HepG2 (cell line): ENCODE data around the gene CMTM5. TPM values are rescaled to one million over a fixed set of nuclear protein-coding genes. Genes with fewer than 3 reads are reported as not detected.
A peak's percentile ranks its signal among the peaks of the same experiment; 100 is the strongest.

ENCODE experiments used
- CEBPB ChIP-seq: IDR thresholded peaks from 2 replicates; pipeline ENCODE4 v1.6.1; 2011; ENCODE audit warnings: low read depth, low read length, improper control_type of control experiment, borderline replicate concordance
- DZIP1 ChIP-seq: sonication (generic); formaldehyde crosslinking; IDR thresholded peaks from 2 replicates; pipeline ENCODE4 v1.5.0; 2020; ENCODE audit warnings: mild to moderate bottlenecking, missing genetic modification reagents
- ETV6 ChIP-seq: sonication (generic); formaldehyde crosslinking; conservative IDR thresholded peaks from 2 replicates; pipeline ENCODE4 v1.4.0; 2020; ENCODE audit warnings: missing genetic modification reagents
- FIP1L1 ChIP-seq: fragments of 200-400 bp; formaldehyde crosslinking; IDR thresholded peaks from 2 replicates; pipeline ENCODE4 v1.6.1; 2018; ENCODE audit warnings: low read depth, mild to moderate bottlenecking, low read length, moderate library complexity, borderline replicate concordance; ENCODE audit not compliant: insufficient read depth
- HIVEP1 ChIP-seq: sonication (generic); formaldehyde crosslinking; IDR thresholded peaks from 2 replicates; pipeline ENCODE4 v1.4.0; 2020; ENCODE audit warnings: mild to moderate bottlenecking, missing genetic modification reagents
- HNRNPLL ChIP-seq: fragments of 200-400 bp; formaldehyde crosslinking; IDR thresholded peaks from 2 replicates; pipeline ENCODE4 v1.6.1; 2017; ENCODE audit warnings: mild to moderate bottlenecking, low read depth, low read length; ENCODE audit not compliant: poor library complexity, severe bottlenecking
- KLF6 ChIP-seq: IDR thresholded peaks from 2 replicates; pipeline ENCODE4 v1.8.0; 2016; ENCODE audit warnings: missing biosample characterization, missing genetic modification reagents
- MAFF ChIP-seq: IDR thresholded peaks from 2 replicates; pipeline ENCODE4 v1.6.1; 2011; ENCODE audit warnings: low read depth, low read length, improper control_type of control experiment
- NCOA5 ChIP-seq: sonication (generic); formaldehyde crosslinking; IDR thresholded peaks from 2 replicates; pipeline ENCODE4 v1.4.0; 2020; ENCODE audit warnings: missing genetic modification reagents
- NKX3-1 ChIP-seq: sonication (generic); formaldehyde crosslinking; IDR thresholded peaks from 2 replicates; pipeline ENCODE4 v1.5.0; 2020; ENCODE audit warnings: missing genetic modification reagents
- XRCC5 ChIP-seq: fragments of 200-400 bp; formaldehyde crosslinking; optimal IDR thresholded peaks from 2 replicates; pipeline ENCODE3; 2017; ENCODE audit warnings: mild to moderate bottlenecking, low read length
- YEATS2 ChIP-seq: sonication (generic); formaldehyde crosslinking; IDR thresholded peaks from 2 replicates; pipeline ENCODE4 v1.4.0; 2020; ENCODE audit warnings: missing genetic modification reagents, borderline replicate concordance
- ZIK1 ChIP-seq: sonication (generic); formaldehyde crosslinking; IDR thresholded peaks from 2 replicates; pipeline ENCODE4 v1.5.0; 2020; ENCODE audit warnings: mild to moderate bottlenecking, low read depth, missing genetic modification reagents, borderline replicate concordance
- ZNF263 ChIP-seq: sonication (generic); formaldehyde crosslinking; IDR thresholded peaks from 2 replicates; pipeline ENCODE4 v1.4.0; 2020; ENCODE audit warnings: missing genetic modification reagents
- ZNF274 ChIP-seq: sonication (generic); formaldehyde crosslinking; IDR thresholded peaks from 2 replicates; pipeline ENCODE4 v1.5.1; 2020; ENCODE audit warnings: mild to moderate bottlenecking, missing genetic modification reagents
- ZNF276 ChIP-seq: sonication (generic); formaldehyde crosslinking; IDR thresholded peaks from 2 replicates; pipeline ENCODE4 v1.4.0; 2020; ENCODE audit warnings: mild to moderate bottlenecking, low read depth, missing genetic modification reagents
- ZNF362 ChIP-seq: sonication (generic); formaldehyde crosslinking; IDR thresholded peaks from 2 replicates; pipeline ENCODE4 v1.4.0; 2020; ENCODE audit warnings: missing genetic modification reagents, mild to moderate bottlenecking, borderline replicate concordance
- ZNF501 ChIP-seq: sonication (generic); formaldehyde crosslinking; IDR thresholded peaks from 2 replicates; pipeline ENCODE4 v1.5.1; 2020; ENCODE audit warnings: mild to moderate bottlenecking, moderate library complexity, missing genetic modification reagents
- ZNF768 ChIP-seq: sonication (generic); formaldehyde crosslinking; IDR thresholded peaks from 2 replicates; pipeline ENCODE4 v1.4.0; 2020; ENCODE audit warnings: missing genetic modification reagents
- polyA plus RNA-seq, 8 experiments: library from polyadenylated mRNA; depleted of rRNA in 3 of 8; stranded (reverse) in 7 of 8; unstranded in 1 of 8; fragments of >200 nt; fragmentation: Illumina TruSeq in 4 of 8; extraction: Trizol in 4 of 8; gene quantifications; 2 replicates each; pipeline versions ENCODE4 v1.2.1 to v1.2.3, GENCODE V29; 2011 to 2016; ENCODE audit warnings: low read depth in 4 of 8, missing spikeins in 1 of 8, mixed read lengths in 1 of 8; ENCODE audit not compliant: insufficient read depth in 1 of 8
- total RNA-seq, 5 experiments: library from RNA; depleted of rRNA; stranded (reverse); fragments of >200 nt; fragmentation: Illumina TruSeq; extraction: Trizol; gene quantifications; 2 replicates each; pipeline ENCODE4 v1.2.3, GENCODE V29; 2016; ENCODE audit warnings: low read depth in 1 of 5

The CMTM5 gene
- total and polyA plus RNA-seq, 2 of the 13 experiments (the other 11 are each of a cell fraction or from before 2014, with no cell fraction given), result not detected

DNA sequence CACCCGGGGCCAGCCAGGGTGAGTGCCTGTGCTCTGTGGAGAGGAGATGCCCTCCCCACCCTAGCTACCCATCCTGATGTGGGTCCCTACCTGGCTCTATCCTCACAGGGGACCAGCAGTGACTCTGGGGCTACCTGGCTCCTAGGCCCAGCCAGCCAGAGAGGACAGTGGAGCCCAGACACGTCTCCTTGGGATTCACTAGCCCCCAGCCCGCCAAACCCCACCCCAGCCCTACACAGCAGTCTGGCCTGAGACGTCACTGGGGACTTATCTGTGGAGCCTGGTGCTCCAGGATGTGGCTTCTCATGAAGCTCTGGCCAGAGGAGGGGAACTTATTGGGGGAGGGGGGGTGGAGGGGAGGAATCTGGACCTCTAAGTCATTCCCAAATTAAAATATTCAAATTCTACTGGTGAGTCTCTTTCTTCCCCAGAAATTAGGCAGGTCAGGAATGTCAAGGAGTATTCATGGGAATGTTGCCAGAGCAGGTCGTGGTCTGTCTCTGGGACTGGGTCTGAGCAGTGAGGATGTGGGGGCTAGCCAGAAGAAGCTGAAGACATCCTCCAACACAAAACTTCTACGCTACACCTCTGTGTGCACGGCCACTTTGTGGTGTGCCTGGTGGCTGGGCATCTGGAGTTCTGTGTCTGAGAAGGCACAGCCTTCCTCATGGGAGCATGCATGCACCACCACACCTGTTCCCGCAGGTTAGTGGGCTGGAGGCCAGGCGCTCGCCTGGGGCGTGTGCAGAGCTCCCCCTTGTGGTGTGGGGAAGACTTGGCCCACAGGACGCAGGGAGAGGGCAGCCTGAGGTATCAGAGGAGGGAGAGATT lies 2.7 kb downstream of the CMTM5 start (continued):
- TF ChIP-seq FIP1L1 (no peak), DZIP1 (no peak), ZIK1 (CRISPR knock-in tag) (no peak), ZNF501 (CRISPR knock-in tag) (peak; percentile 78), HIVEP1 (CRISPR knock-in tag) (no peak), ZNF362 (CRISPR knock-in tag) (no peak), ETV6 (CRISPR knock-in tag) (peak; percentile 85; the same call in 1 of the 2 replicates), HNRNPLL (peak; percentile 39), NCOA5 (CRISPR knock-in tag) (no peak), YEATS2 (CRISPR knock-in tag) (peak; percentile 73), NKX3-1 (CRISPR knock-in tag) (no peak), XRCC5 (peak; percentile 96), ZNF263 (CRISPR knock-in tag) (peak; percentile 19; the same call in 1 of the 2 replicates), CEBPB (no peak), ZNF276 (CRISPR knock-in tag) (peak; percentile 78), ZNF274 (CRISPR knock-in tag) (peak; percentile 58; the same call in 1 of the 2 replicates), MAFF (no peak), ZNF768 (CRISPR knock-in tag) (peak; percentile 64; the same call in 1 of the 2 replicates), KLF6 (CRISPR knock-in tag) (no peak)
